GM23338 (cell line): ENCODE results near the gene STN1. TPM values are rescaled to one million over a fixed set of nuclear protein-coding genes. Genes with fewer than 3 reads are reported as not detected.

Experiments
- ATAC-seq: fragments of 200-7000 bp; cut with Tn5 transposase; 3 replicates; pipeline ENCODE4 v1.9.1; 2020
- DNase-seq: peaks from one replicate; pipeline ENCODE4 v3.0.0-alpha.2; 2015; ENCODE audit warnings: low spot score
- H2AFZ ChIP-seq: fragments of 200-600 bp; sonication (generic); 2 replicates; pipeline ENCODE4 v1.8.0; 2016; ENCODE audit warnings: antibody characterized with exemption, mild to moderate bottlenecking, moderate library complexity
- H3F3A ChIP-seq: fragments of 200-600 bp; sonication (generic); replicated peaks from 2 replicates; pipeline ENCODE4 v1.8.0; 2017; ENCODE audit warnings: antibody characterized with exemption, mixed run types, low read depth
- H3K27ac ChIP-seq: fragments of 200-600 bp; sonication (generic); 2 replicates; pipeline ENCODE4 v1.6.1; 2016; ENCODE audit warnings: low read depth
- H3K27me3 ChIP-seq: fragments of 200-600 bp; sonication (generic); 2 replicates; pipeline ENCODE4 v1.8.0; 2016; ENCODE audit warnings: mild to moderate bottlenecking, mixed run types, moderate library complexity; ENCODE audit not compliant: insufficient read depth
- H3K36me3 ChIP-seq: fragments of 200-600 bp; sonication (generic); 2 replicates; pipeline ENCODE4 v1.8.0; 2016; ENCODE audit warnings: mild to moderate bottlenecking; ENCODE audit not compliant: insufficient read depth
- H3K4me1 ChIP-seq: fragments of 200-600 bp; sonication (generic); 2 replicates; pipeline ENCODE4 v1.8.0; 2016; ENCODE audit warnings: mild to moderate bottlenecking, moderate library complexity; ENCODE audit not compliant: insufficient read depth
- H3K4me2 ChIP-seq: fragments of 200-600 bp; sonication (generic); 2 replicates; pipeline ENCODE4 v1.7.1; 2017; ENCODE audit warnings: mixed run types
- H3K4me3 ChIP-seq: fragments of 200-600 bp; sonication (generic); 2 replicates; pipeline ENCODE4 v1.6.1; 2016; ENCODE audit warnings: mixed run types
- H3K79me2 ChIP-seq: fragments of 200-600 bp; sonication (generic); replicated peaks from 2 replicates; pipeline ENCODE4 v1.8.0; 2017; ENCODE audit warnings: mild to moderate bottlenecking; ENCODE audit not compliant: insufficient read depth
- H3K9me2 ChIP-seq: fragments of 200-600 bp; sonication (generic); 2 replicates; pipeline ENCODE4 v1.8.0; 2017; ENCODE audit not compliant: insufficient read depth
- H4K20me1 ChIP-seq: fragments of 200-600 bp; sonication (generic); replicated peaks from 2 replicates; pipeline ENCODE4 v1.8.0; 2017; ENCODE audit warnings: mild to moderate bottlenecking; ENCODE audit not compliant: insufficient read depth
- H3K27ac Mint-ChIP-seq: 2 replicates; pipeline ENCODE4 v1.8.0; 2020; ENCODE audit warnings: inconsistent platforms, mild to moderate bottlenecking, moderate library complexity, mixed read lengths
- H3K27me3 Mint-ChIP-seq: 3 replicates; pipeline ENCODE4 v1.8.0; 2022; ENCODE audit warnings: low read depth, mild to moderate bottlenecking, moderate library complexity, mixed read lengths, inconsistent platforms; ENCODE audit not compliant: insufficient read depth, poor library complexity
- H3K36me3 Mint-ChIP-seq: 3 replicates; pipeline ENCODE4 v1.8.0; 2021; ENCODE audit warnings: low read depth, mild to moderate bottlenecking, inconsistent platforms, moderate library complexity, mixed read lengths
- H3K4me1 Mint-ChIP-seq: 3 replicates; pipeline ENCODE4 v1.8.0; 2020; ENCODE audit warnings: mild to moderate bottlenecking, inconsistent platforms, mixed read lengths
- H3K4me3 Mint-ChIP-seq: 3 replicates; pipeline ENCODE4 v1.8.0; 2021; ENCODE audit warnings: moderate library complexity, mild to moderate bottlenecking, inconsistent platforms, mixed read lengths
- H3K9me3 Mint-ChIP-seq: 3 replicates; pipeline ENCODE4 v1.8.0; 2020; ENCODE audit warnings: moderate library complexity, mild to moderate bottlenecking, inconsistent platforms, mixed read lengths
- CREB1 ChIP-seq: fragments of 250-450 bp; sonication (Bioruptor Pico); IDR thresholded peaks from 2 replicates; pipeline ENCODE4 v1.5.0; 2020; ENCODE audit warnings: low read depth, mild to moderate bottlenecking, moderate library complexity
- EZH2 ChIP-seq: fragments of 200-600 bp; sonication (generic); IDR thresholded peaks from one replicate; pipeline ENCODE4 v1.8.0; 2017; ENCODE audit warnings: antibody characterized with exemption, mild to moderate bottlenecking, low read depth; ENCODE audit not compliant: unreplicated experiment
- EZH2phosphoT487 ChIP-seq: fragments of 200-600 bp; sonication (generic); IDR thresholded peaks from one replicate; pipeline ENCODE4 v1.8.1; 2018; ENCODE audit warnings: antibody characterized with exemption; ENCODE audit not compliant: unreplicated experiment
- JUNB ChIP-seq: IDR thresholded peaks from one replicate; pipeline ENCODE4 v1.6.1; 2016; ENCODE audit warnings: antibody characterized with exemption; ENCODE audit not compliant: unreplicated experiment
- NANOG ChIP-seq: IDR thresholded peaks from 2 replicates; pipeline ENCODE4 v1.6.1; 2016; ENCODE audit warnings: antibody characterized with exemption, borderline replicate concordance
- POLR2AphosphoS5 ChIP-seq: IDR thresholded peaks from 2 replicates; pipeline ENCODE4 v1.6.1; 2016; ENCODE audit warnings: antibody characterized with exemption, low read depth
- STAT1 ChIP-seq: IDR thresholded peaks from one replicate; pipeline ENCODE4 v1.6.1; 2016; ENCODE audit warnings: antibody characterized with exemption; ENCODE audit not compliant: unreplicated experiment
- ZNF114 ChIP-seq: fragments of 250-450 bp; sonication (Bioruptor Pico); IDR thresholded peaks from 2 replicates; pipeline ENCODE4 v1.5.0; 2020; ENCODE audit warnings: mild to moderate bottlenecking, moderate library complexity
- ZNF331 ChIP-seq: fragments of 250-450 bp; sonication (Bioruptor Pico); IDR thresholded peaks from 2 replicates; pipeline ENCODE4 v1.5.0; 2020; ENCODE audit warnings: low read depth, mild to moderate bottlenecking, moderate library complexity
- polyA plus RNA-seq: library from polyadenylated mRNA; unstranded; fragments of >200 nt; fragmentation: Nextera tagmentation; extraction: Ambion mirVana; gene quantifications from 2 replicates; pipeline ENCODE4 v1.2.1, GENCODE V29; 2016
- total RNA-seq: library from RNA; depleted of rRNA; stranded (reverse); fragments of >200 nt; shearing (Covaris generic); gene quantifications from 2 replicates; pipeline ENCODE4 v1.2.3, GENCODE V29; 2014
- TF ChIP-seq, protein P1 (sequence below), 2 experiments: fragments of 200-600 bp in 1 of 2; sonication (generic) in 1 of 2; conservative IDR thresholded peaks; 2 replicates each; pipeline versions ENCODE4 v1.5.1 to v1.6.1; 2016 to 2017; ENCODE audit warnings: antibody characterized with exemption in 2 of 2, low read depth in 2 of 2, mild to moderate bottlenecking in 2 of 2, moderate library complexity in 1 of 2
- TF ChIP-seq, protein P2 (sequence below): fragments of 250-450 bp; sonication (Bioruptor Pico); IDR thresholded peaks from 2 replicates; pipeline ENCODE4 v1.5.0; 2020; ENCODE audit warnings: mild to moderate bottlenecking, moderate library complexity
- TF ChIP-seq, protein P3 (sequence below): IDR thresholded peaks from one replicate; pipeline ENCODE4 v1.6.1; 2018; ENCODE audit warnings: antibody characterized with exemption; ENCODE audit not compliant: unreplicated experiment
- TF ChIP-seq, protein P4 (sequence below): IDR thresholded peaks from 2 replicates; pipeline ENCODE4 v1.6.1; 2016; ENCODE audit warnings: antibody characterized with exemption

The STN1 gene
- total and polyA plus RNA-seq, 2 experiments from 2014 or later = 7.2 to 11.3 TPM

DNA sequence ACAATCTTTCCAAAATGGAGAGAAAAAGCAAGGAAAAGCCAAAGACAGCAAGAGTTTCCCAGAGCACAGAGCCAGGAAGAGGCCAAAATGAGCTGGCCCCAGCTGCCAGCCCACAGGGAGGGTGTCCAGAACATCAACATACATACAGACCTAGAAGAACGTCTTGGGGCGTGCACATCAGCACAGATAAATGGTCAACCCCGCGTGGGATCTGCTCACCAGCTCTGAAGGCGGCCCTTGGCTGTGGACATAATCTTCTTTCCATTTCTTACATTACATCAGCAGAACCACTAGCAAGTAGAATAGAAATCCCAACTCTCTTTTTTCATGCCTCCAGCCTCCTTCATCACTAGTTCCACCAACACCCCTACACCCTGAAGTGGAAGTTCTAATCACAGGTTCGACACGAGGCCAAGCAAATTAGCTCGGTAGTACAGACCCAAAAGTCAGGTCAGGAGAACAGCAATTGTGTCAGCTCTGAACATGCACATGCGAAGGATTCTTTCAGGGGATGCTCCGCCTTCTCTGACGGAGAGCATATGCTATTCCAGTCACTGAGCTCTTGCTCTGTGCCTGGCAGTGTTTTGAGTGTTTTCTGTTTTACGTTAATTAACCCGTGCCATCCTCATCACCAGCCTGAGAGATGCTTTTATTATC is 79.0 kb downstream of the STN1 start:
- H3K36me3 ChIP-seq = no peaks in the 10 kb centered on the region
- H3K9me3 Mint-ChIP-seq = no peaks in the 10 kb centered on the region
- H3K27me3 Mint-ChIP-seq = peaks cover 1% of the 10 kb centered on the region
- no peaks in the 10 kb centered on the region for H3K9me2 ChIP-seq
- 0 out of 2 replicates have a peak, but pooled peaks cover 5% of the 10 kb centered on the region for H3F3A ChIP-seq
- no peaks in the 10 kb centered on the region for H4K20me1 ChIP-seq
- H3K4me1 Mint-ChIP-seq = peaks cover 57% of the 10 kb centered on the region
- no peak overlapping the region for H3K4me3 ChIP-seq
- no peak overlapping the region; the same call in 2 of the 3 replicates for H3K4me3 Mint-ChIP-seq
- no peak for ATAC-seq
- TF ChIP-seq ZNF114 (CRISPR knock-in tag) (no peak), ZNF331 (CRISPR knock-in tag) (no peak), NANOG (no peak), CREB1 (CRISPR knock-in tag) (no peak), EZH2phosphoT487 (no peak), STAT1 (no peak), EZH2 (no peak), JUNB (no peak), POLR2AphosphoS5 (no peak)
- TF ChIP-seq, protein P1, sequence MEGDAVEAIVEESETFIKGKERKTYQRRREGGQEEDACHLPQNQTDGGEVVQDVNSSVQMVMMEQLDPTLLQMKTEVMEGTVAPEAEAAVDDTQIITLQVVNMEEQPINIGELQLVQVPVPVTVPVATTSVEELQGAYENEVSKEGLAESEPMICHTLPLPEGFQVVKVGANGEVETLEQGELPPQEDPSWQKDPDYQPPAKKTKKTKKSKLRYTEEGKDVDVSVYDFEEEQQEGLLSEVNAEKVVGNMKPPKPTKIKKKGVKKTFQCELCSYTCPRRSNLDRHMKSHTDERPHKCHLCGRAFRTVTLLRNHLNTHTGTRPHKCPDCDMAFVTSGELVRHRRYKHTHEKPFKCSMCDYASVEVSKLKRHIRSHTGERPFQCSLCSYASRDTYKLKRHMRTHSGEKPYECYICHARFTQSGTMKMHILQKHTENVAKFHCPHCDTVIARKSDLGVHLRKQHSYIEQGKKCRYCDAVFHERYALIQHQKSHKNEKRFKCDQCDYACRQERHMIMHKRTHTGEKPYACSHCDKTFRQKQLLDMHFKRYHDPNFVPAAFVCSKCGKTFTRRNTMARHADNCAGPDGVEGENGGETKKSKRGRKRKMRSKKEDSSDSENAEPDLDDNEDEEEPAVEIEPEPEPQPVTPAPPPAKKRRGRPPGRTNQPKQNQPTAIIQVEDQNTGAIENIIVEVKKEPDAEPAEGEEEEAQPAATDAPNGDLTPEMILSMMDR (conservative IDR thresholded peaks at IDR 0.05; ENCODE audit: low read depth in 2 of 2) = no peak
- TF ChIP-seq, protein P2, sequence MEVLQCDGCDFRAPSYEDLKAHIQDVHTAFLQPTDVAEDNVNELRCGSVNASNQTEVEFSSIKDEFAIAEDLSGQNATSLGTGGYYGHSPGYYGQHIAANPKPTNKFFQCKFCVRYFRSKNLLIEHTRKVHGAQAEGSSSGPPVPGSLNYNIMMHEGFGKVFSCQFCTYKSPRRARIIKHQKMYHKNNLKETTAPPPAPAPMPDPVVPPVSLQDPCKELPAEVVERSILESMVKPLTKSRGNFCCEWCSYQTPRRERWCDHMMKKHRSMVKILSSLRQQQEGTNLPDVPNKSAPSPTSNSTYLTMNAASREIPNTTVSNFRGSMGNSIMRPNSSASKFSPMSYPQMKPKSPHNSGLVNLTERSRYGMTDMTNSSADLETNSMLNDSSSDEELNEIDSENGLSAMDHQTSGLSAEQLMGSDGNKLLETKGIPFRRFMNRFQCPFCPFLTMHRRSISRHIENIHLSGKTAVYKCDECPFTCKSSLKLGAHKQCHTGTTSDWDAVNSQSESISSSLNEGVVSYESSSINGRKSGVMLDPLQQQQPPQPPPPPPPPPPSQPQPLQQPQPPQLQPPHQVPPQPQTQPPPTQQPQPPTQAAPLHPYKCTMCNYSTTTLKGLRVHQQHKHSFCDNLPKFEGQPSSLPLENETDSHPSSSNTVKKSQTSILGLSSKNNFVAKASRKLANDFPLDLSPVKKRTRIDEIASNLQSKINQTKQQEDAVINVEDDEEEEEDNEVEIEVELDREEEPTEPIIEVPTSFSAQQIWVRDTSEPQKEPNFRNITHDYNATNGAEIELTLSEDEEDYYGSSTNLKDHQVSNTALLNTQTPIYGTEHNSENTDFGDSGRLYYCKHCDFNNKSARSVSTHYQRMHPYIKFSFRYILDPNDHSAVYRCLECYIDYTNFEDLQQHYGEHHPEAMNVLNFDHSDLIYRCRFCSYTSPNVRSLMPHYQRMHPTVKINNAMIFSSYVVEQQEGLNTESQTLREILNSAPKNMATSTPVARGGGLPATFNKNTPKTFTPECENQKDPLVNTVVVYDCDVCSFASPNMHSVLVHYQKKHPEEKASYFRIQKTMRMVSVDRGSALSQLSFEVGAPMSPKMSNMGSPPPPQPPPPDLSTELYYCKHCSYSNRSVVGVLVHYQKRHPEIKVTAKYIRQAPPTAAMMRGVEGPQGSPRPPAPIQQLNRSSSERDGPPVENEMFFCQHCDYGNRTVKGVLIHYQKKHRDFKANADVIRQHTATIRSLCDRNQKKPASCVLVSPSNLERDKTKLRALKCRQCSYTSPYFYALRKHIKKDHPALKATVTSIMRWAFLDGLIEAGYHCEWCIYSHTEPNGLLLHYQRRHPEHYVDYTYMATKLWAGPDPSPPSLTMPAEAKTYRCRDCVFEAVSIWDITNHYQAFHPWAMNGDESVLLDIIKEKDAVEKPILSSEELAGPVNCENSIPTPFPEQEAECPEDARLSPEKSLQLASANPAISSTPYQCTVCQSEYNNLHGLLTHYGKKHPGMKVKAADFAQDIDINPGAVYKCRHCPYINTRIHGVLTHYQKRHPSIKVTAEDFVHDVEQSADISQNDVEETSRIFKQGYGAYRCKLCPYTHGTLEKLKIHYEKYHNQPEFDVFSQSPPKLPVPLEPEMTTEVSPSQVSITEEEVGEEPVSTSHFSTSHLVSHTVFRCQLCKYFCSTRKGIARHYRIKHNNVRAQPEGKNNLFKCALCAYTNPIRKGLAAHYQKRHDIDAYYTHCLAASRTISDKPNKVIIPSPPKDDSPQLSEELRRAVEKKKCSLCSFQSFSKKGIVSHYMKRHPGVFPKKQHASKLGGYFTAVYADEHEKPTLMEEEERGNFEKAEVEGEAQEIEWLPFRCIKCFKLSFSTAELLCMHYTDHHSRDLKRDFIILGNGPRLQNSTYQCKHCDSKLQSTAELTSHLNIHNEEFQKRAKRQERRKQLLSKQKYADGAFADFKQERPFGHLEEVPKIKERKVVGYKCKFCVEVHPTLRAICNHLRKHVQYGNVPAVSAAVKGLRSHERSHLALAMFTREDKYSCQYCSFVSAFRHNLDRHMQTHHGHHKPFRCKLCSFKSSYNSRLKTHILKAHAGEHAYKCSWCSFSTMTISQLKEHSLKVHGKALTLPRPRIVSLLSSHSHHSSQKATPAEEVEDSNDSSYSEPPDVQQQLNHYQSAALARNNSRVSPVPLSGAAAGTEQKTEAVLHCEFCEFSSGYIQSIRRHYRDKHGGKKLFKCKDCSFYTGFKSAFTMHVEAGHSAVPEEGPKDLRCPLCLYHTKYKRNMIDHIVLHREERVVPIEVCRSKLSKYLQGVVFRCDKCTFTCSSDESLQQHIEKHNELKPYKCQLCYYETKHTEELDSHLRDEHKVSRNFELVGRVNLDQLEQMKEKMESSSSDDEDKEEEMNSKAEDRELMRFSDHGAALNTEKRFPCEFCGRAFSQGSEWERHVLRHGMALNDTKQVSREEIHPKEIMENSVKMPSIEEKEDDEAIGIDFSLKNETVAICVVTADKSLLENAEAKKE (CRISPR knock-in tag) = no peak
- TF ChIP-seq, protein P3, sequence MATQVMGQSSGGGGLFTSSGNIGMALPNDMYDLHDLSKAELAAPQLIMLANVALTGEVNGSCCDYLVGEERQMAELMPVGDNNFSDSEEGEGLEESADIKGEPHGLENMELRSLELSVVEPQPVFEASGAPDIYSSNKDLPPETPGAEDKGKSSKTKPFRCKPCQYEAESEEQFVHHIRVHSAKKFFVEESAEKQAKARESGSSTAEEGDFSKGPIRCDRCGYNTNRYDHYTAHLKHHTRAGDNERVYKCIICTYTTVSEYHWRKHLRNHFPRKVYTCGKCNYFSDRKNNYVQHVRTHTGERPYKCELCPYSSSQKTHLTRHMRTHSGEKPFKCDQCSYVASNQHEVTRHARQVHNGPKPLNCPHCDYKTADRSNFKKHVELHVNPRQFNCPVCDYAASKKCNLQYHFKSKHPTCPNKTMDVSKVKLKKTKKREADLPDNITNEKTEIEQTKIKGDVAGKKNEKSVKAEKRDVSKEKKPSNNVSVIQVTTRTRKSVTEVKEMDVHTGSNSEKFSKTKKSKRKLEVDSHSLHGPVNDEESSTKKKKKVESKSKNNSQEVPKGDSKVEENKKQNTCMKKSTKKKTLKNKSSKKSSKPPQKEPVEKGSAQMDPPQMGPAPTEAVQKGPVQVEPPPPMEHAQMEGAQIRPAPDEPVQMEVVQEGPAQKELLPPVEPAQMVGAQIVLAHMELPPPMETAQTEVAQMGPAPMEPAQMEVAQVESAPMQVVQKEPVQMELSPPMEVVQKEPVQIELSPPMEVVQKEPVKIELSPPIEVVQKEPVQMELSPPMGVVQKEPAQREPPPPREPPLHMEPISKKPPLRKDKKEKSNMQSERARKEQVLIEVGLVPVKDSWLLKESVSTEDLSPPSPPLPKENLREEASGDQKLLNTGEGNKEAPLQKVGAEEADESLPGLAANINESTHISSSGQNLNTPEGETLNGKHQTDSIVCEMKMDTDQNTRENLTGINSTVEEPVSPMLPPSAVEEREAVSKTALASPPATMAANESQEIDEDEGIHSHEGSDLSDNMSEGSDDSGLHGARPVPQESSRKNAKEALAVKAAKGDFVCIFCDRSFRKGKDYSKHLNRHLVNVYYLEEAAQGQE = no peak
- TF ChIP-seq, protein P4, sequence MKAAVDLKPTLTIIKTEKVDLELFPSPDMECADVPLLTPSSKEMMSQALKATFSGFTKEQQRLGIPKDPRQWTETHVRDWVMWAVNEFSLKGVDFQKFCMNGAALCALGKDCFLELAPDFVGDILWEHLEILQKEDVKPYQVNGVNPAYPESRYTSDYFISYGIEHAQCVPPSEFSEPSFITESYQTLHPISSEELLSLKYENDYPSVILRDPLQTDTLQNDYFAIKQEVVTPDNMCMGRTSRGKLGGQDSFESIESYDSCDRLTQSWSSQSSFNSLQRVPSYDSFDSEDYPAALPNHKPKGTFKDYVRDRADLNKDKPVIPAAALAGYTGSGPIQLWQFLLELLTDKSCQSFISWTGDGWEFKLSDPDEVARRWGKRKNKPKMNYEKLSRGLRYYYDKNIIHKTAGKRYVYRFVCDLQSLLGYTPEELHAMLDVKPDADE = no peak
- no peak overlapping the region for H3K27ac ChIP-seq
- H3K4me2 ChIP-seq = 0 out of 2 replicates have a peak overlapping the region, but pooled peaks have one; percentile 38
- no peak overlapping the region for H3K27ac Mint-ChIP-seq
- no peak for DNase-seq
- no peaks in the 10 kb centered on the region for H3K79me2 ChIP-seq
- no peak overlapping the region for H2AFZ ChIP-seq
- H3K36me3 Mint-ChIP-seq = no peaks in the 10 kb centered on the region
- peaks cover 43% of the 10 kb centered on the region for H3K4me1 ChIP-seq
- H3K27me3 ChIP-seq = no peaks in the 10 kb centered on the region
